Large intestine (tissue), 3 donors: ENCODE results near the gene ZNF22. TPM values are rescaled to one million over a fixed set of nuclear protein-coding genes. Genes with fewer than 3 reads are reported as not detected.

ENCODE experiments used
- DNase-seq, 2 donors: peaks; one replicate each; pipeline versions ENCODE4 v3.0.0 to v3.0.0-alpha.2; 2013
- H3K27ac ChIP-seq: one replicate; pipeline ENCODE4 v1.5.1; 2013; ENCODE audit warnings: low read length
- H3K27me3 ChIP-seq: 2 replicates; pipeline ENCODE4 v1.6.1; 2013; ENCODE audit warnings: low read length; ENCODE audit not compliant: control insufficient read depth, insufficient read depth
- H3K36me3 ChIP-seq: 2 replicates; pipeline ENCODE4 v1.6.1; 2013; ENCODE audit warnings: low read length; ENCODE audit not compliant: control insufficient read depth, insufficient read depth
- H3K4me1 ChIP-seq: one replicate; pipeline ENCODE4 v1.6.1; 2013; ENCODE audit warnings: low read length; ENCODE audit not compliant: control insufficient read depth, insufficient read depth
- H3K4me3 ChIP-seq: one replicate; pipeline ENCODE4 v1.5.1; 2013; ENCODE audit warnings: low read length
- H3K9me3 ChIP-seq: one replicate; pipeline ENCODE4 v1.6.1; 2013; ENCODE audit warnings: mild to moderate bottlenecking, low read depth, low read length, moderate library complexity; ENCODE audit not compliant: control insufficient read depth
- WGBS: methylation state at CpG from one replicate; pipeline ENCODE4 v1.1.5; 2013; ENCODE audit warnings: low lambda C conversion rate; ENCODE audit not compliant: insufficient coverage; 5-methylcytosine and 5-hydroxymethylcytosine counted together
- polyA plus RNA-seq: library from polyadenylated mRNA; unstranded; fragments of 120-200 nt; gene quantifications from one replicate; pipeline ENCODE4 v1.2.1, GENCODE V29; 2013

Gene ZNF22
- polyA plus RNA-seq, 1 donor: 35.7 TPM

GRCh38 chr10:44963772-44964633, 36.7 kb upstream of the ZNF22 start:
- peak overlapping the region; percentile 57 for H3K27ac ChIP-seq
- WGBS: no CpG with 5 or more reads among the region's 15 CpGs
- H3K4me3 ChIP-seq: no peak overlapping the region
- H3K9me3 ChIP-seq: no peaks in the 10 kb centered on the region
- peaks cover 48% of the 10 kb centered on the region for H3K4me1 ChIP-seq
- no peaks in the 10 kb centered on the region for H3K27me3 ChIP-seq
- peak in 1 of 2 donors; percentile 75 for DNase-seq
- H3K36me3 ChIP-seq: no peaks in the 10 kb centered on the region

- DNase-seq: no peak
- H3K27ac ChIP-seq: no peak overlapping the region
- no peaks in the 10 kb centered on the region for H3K27me3 ChIP-seq
- H3K4me3 ChIP-seq: no peak overlapping the region
- H3K9me3 ChIP-seq: no peaks in the 10 kb centered on the region
- no peaks in the 10 kb centered on the region for H3K36me3 ChIP-seq
- peaks cover 43% of the 10 kb centered on the region for H3K4me1 ChIP-seq
- no CpG with 5 or more reads among the region's 1 CpG for WGBS
These were observed 35.6 kb upstream of the ZNF22 start for GRCh38 chr10:44965104-44965503.

- 80% methylated on average over 1 of the region's 6 CpGs for WGBS
- Histone ChIP-seq H3K27ac (peak overlapping the region; percentile 28), H3K9me3 (no peaks in the 10 kb centered on the region), H3K36me3 (no peaks in the 10 kb centered on the region), H3K27me3 (no peaks in the 10 kb centered on the region), H3K4me3 (no peak overlapping the region), H3K4me1 (peaks cover 37% of the 10 kb centered on the region)
- no peak for DNase-seq
These were observed 35.0 kb upstream of the ZNF22 start for GRCh38 chr10:44965651-44966097.

GRCh38 chr10:44966129-44966815, 34.5 kb upstream of the ZNF22 start:
- Histone ChIP-seq H3K27me3 (no peaks in the 10 kb centered on the region), H3K36me3 (peaks cover 3% of the 10 kb centered on the region), H3K9me3 (no peaks in the 10 kb centered on the region), H3K4me1 (peaks cover 31% of the 10 kb centered on the region), H3K27ac (peak overlapping the region; percentile 28), H3K4me3 (no peak overlapping the region)
- peak; percentile 73 to 83 for DNase-seq
- WGBS: no CpG with 5 or more reads among the region's 8 CpGs

- no peak overlapping the region for H3K27ac ChIP-seq
- peaks cover 10% of the 10 kb centered on the region for H3K36me3 ChIP-seq
- no peaks in the 10 kb centered on the region for H3K9me3 ChIP-seq
- H3K4me1 ChIP-seq: peaks cover 28% of the 10 kb centered on the region
- WGBS: no CpG with 5 or more reads among the region's 8 CpGs
- DNase-seq: no peak
- no peak overlapping the region for H3K4me3 ChIP-seq
- H3K27me3 ChIP-seq: no peaks in the 10 kb centered on the region
These were observed 33.8 kb upstream of the ZNF22 start for GRCh38 chr10:44966816-44967509.

GRCh38 chr10:44967616-44968015, 33.1 kb upstream of the ZNF22 start:
- Histone ChIP-seq H3K27ac (no peak overlapping the region), H3K9me3 (no peaks in the 10 kb centered on the region), H3K4me1 (peaks cover 28% of the 10 kb centered on the region), H3K4me3 (no peak overlapping the region), H3K27me3 (no peaks in the 10 kb centered on the region), H3K36me3 (peaks cover 14% of the 10 kb centered on the region)
- WGBS: no CpG with 5 or more reads among the region's 4 CpGs
- no peak for DNase-seq

GRCh38 chr10:44968091-44968490, 32.6 kb upstream of the ZNF22 start:
- H3K4me1 ChIP-seq: peaks cover 28% of the 10 kb centered on the region
- no CpG with 5 or more reads among the region's 3 CpGs for WGBS
- no peak overlapping the region for H3K4me3 ChIP-seq
- no peaks in the 10 kb centered on the region for H3K27me3 ChIP-seq
- H3K36me3 ChIP-seq: peaks cover 15% of the 10 kb centered on the region
- H3K27ac ChIP-seq: no peak overlapping the region
- DNase-seq: peak in 1 of 2 donors; percentile 11
- H3K9me3 ChIP-seq: no peaks in the 10 kb centered on the region

GRCh38 chr10:44968500-44969400, 32.0 kb upstream of the ZNF22 start:
- Histone ChIP-seq H3K4me3 (no peak overlapping the region), H3K9me3 (no peaks in the 10 kb centered on the region), H3K36me3 (peaks cover 15% of the 10 kb centered on the region), H3K27ac (no peak overlapping the region), H3K4me1 (peaks cover 28% of the 10 kb centered on the region), H3K27me3 (no peaks in the 10 kb centered on the region)
- no CpG with 5 or more reads among the region's 11 CpGs for WGBS
- DNase-seq: no peak

- H3K4me3 ChIP-seq: no peak overlapping the region
- WGBS: no CpG with 5 or more reads among the region's 9 CpGs
- H3K4me1 ChIP-seq: peaks cover 27% of the 10 kb centered on the region
- DNase-seq: no peak
- no peaks in the 10 kb centered on the region for H3K27me3 ChIP-seq
- no peak overlapping the region for H3K27ac ChIP-seq
- peaks cover 15% of the 10 kb centered on the region for H3K36me3 ChIP-seq
- no peaks in the 10 kb centered on the region for H3K9me3 ChIP-seq
These were observed 30.9 kb upstream of the ZNF22 start for GRCh38 chr10:44969854-44970253.
